ENCODE measurements around the gene IMPG2.

Gene IMPG2

DNA sequence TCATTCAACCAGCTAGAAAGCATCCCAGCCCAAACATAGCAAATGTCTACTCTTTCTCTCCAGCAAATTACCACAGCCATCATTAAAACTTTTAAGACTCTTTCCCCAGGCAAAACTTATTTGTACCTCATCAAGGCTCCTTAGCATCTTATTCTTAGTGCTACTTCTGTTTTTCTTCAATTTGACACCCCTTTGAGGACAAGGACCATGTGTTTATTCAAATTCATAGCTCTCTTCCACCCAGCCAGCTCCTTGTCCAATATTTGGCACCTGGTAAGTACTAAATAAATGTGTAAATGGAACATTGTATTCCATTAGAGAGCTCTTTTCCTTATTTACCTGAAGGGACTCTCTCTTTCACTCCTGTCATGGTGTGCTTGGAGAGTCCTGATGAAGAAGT lies 89.8 kb downstream of the IMPG2 start:
- DNase-seq = no peak

DNA sequence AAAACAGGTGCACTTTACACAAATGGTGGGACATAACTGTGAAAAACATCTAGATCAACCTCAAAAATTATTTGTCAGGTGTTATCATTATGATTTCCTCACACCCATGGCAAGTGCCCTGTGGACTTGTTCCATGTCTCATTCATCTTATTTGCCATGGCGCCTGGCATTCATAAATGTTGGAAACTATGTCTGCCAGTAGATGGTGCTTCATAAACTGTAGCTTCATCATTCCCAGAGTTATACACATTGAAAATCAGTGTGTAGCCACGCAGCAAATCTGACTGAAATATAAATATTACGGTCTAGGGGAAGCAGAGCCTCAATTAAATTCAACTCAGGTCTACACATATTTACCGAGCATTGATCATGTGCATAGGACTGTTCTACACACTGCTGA lies 90.7 kb downstream of the IMPG2 start:
- DNase-seq = no peak

DNA sequence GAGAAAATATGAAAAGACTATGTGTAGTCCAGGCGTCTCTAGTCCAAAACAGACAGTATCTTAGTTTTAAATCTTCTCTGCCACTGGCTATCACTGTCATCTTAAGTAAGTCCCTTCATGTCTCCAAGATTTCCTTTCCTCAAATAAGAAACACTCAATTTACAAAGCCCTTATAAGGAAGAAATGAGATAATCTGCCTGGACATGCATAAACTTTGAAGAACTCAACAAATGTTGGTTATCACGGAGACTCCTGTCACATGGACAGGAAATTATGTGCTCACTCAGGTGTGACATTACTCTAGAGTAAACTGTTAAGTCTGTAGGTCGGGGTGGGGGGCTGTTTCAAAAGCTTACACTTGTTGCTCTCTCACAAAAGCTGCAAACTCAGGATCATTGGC lies 91.9 kb downstream of the IMPG2 start:
- no peak for DNase-seq

DNA sequence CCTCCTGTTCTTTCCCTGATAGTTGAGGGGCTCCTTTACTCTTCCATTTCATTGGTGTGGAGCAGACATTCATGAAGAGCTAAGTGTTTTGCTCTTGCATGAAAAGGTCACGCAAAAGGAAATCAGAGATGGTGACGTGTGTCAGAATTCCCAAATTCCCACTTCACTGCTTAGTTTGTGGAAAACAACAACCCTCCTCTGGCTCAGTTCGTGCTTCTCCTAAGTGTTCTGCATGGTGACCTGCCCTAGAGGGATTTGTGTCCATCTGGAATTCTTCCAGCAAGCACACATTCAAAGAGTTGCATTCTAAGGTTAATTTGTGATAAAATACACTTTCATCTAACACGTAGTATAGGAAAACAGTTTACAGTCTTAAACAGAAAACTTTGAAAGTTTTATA lies 95.6 kb downstream of the IMPG2 start:
- DNase-seq = no peak

DNA sequence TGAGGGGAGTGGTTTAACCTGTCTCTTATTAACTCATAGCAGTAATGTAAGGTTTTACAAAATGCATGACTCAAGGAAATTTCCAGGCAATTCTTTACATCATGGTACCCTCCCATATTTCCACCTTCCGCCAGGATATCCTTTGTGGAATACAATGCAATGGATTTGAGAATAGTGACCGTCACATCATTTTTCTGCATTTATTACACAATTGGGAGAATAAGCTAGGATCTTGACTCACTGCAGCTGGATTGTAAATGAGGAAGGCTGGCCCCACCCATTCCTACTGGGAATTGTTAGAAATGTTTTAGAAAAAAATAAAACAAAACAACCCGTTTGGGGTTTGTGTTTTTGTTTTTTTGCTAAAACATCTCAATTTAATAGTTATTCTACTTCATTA lies 97.4 kb downstream of the IMPG2 start:
- DNase-seq = no peak

DNA sequence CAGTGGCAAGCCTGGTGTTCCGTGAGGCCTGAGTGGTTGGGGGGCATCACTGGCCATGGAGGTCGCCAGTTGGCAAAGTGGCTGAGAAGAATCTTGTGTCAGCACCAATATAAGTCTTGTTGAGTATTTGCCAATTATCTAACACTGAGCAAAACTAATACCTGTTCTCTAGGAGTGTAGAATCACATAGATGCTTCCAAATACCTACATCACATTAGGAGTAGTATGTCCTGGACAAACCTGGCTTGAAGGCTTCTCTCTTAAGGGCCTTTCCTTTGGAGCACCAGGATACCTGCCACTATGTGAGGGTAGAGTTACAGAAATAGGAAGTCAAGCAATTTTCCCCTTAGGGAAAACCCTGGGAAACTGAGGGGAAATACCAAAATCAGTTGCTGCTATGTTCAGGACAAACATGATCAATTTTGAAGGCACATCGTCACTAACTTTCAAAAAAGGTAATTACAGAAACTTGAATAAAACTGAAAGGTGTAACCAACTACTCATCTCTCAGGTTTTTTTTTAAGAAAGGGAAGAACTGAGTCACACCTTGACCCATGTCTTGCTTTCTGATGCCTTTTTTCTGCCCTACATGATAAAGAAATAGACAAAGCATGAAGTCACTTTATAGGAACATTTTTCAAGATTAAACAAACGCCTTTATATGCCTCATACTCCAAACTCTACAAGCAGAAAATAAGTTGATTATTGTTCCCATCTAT lies 100.4 kb downstream of the IMPG2 start:
- DNase-seq = peak in 1 of 3 donors; percentile 10

DNA sequence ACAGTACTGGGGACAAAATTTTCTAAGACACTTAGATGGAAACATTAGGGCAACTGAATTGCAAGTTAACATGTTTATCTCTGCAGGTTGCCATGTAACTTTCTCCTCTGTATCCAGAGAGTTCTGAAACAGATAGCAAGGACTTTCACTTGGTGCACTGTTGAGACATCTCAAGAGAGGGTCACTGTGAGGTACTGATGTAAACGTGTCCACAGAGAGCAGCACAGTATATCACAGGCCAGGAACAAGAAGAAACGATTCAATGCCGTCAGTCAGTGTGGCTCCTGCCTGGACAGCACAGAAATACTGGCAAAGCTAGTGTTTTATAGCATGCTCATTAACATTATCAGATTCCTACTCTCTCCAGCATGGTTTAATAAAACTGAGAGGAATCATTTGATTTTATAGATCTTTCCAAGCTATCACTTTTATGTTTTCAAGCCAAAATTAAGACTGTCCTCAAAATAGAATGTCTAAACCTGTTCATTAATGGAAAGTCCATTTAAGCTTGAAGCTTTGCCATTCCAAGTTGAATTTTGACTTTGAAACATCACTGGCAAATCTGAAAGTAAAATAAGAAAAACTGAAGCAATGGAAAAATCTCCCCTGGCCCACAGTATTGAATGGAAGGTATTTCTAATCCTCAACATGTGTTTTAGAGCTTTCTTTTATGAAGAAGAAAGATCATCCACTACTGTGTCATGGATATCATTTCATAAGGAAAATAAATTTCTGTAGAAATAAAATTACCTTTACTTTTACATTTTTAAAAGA lies 102.7 kb downstream of the IMPG2 start:
- DNase-seq = peak in 1 of 3 donors; percentile 16

DNA sequence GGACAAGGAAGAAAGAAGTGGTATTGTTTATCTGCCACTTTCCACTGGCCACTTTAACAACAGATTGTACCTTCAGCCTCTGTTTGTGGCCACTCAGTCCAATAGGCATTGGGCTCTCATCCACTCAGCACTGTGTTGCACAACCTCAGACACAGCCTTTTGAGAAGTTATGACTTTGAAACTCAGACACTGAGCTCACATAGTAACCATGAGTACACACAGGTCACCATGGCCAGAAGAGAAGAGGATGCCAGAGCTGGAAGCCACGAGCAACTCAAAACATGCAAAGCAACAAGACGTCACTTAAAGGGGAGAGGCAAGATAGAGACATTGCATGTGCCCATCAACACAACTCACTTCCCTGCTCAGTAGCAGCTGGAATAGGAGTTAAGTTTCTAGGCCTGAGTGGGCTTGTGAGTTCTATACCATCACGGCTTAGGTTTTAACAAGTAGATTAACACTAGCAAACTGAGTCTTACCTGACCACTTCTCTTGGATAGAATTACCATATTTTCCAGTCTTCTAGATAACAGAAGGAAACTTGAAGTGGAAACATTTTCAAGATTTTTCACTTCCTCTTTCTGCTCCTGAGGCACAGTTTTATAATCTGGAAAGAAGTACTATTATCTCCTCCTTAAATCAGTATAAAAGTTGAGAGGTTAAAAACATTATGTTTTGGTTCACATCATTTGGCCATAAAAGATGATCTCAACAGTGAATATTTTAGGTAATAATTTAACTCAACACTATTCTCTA lies 103.5 kb downstream of the IMPG2 start:
- peak; percentile 4 to 25 (median 17) for DNase-seq

DNA sequence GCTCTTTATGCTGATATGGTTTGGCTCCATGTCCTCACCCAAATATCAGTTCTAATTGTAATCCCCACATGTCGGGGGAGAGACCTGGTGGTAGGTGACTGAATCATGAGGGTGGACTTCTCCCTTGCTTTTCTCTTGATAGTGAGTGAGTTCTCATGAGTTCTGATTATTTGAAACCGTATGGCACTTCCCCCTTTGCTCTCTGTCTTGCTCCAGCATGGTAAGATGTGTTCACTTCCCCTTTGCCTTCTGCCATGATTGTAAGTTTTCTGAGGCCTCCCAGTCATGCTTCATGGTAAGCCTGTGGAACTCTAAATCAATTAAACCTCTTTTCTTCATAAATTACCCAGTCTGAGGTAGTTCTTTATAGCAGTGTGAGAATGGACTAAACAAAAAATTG lies 107.6 kb downstream of the IMPG2 start:
- DNase-seq = peak; percentile 18 to 31 (median 29)

DNA sequence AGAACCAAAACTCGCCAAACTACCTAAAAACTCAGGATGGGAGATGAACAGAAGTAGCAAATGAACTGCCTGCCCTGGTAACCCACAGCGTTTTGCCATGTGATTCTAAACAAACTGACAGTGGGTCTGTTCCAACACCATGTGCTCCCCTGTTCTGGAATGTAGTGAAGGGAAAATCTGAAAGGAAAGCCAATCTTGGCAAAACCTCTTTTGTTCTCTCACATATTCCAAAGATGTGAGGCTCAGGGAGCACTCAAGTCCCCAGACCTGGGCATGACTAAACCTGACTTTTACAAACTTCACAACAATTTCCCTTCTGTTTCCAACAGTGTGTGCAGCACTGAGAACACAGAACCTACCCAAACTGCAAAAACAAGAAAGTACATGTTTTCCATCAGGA lies 116.1 kb downstream of the IMPG2 start:
- no peak for DNase-seq

DNA sequence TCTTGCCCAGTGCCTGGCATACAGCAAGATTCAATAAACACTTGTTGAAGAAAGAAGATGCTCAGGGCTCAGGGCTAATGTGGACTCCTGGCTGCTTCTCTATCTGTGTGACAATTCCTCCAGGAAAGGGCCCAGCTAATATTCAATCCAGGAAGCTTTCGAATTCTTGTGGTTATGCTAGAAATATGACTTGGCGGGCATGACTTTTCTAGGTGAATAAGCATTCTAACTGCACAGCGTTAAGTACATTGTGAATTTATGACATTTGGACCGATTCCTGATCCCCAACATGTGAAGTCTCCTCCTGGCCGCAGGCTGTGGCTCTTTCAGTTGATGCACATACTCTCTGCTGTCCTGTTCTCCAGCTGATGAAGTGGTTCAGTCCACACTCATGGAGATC lies 117.0 kb downstream of the IMPG2 start:
- no peak for DNase-seq

DNA sequence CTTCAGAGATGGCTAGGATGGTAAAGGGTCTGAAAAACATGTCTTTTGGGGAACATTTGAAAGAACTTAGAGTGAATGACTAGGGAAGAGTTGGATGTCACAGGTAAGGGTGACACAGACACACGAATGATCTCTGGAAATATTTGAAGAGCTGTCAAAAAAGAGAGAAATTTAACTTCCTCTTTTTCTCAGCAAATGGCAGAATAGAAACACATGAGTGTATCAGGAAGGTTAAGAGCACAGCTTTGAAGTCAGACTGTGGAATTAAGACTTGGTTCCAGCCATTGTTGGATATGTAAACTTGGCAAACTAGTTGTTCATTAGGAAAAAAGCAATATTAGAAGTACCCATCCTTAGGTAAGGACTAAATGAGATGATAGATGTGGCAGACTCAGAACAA lies 117.7 kb downstream of the IMPG2 start:
- peak in 1 of 3 donors; percentile 7 for DNase-seq

DNA sequence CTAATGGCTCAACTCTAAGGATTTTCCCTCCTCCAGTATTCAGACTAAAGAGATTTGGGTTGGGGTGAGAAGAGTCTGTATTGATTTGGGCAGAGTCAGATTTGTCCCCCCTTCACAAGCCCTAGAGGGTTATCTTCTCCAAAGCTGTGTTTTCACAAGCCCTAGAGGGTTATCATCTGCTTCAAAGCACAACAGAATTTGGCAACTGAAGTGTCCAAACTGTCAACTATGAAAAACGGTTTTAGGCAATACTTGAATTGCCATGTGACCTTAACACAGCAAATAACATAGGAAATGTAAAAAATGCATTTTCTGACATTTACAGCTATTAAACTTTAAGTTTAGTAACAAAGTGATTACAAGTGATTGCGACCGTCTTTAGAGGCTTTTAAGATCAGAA lies 119.9 kb downstream of the IMPG2 start:
- no peak for DNase-seq

DNA sequence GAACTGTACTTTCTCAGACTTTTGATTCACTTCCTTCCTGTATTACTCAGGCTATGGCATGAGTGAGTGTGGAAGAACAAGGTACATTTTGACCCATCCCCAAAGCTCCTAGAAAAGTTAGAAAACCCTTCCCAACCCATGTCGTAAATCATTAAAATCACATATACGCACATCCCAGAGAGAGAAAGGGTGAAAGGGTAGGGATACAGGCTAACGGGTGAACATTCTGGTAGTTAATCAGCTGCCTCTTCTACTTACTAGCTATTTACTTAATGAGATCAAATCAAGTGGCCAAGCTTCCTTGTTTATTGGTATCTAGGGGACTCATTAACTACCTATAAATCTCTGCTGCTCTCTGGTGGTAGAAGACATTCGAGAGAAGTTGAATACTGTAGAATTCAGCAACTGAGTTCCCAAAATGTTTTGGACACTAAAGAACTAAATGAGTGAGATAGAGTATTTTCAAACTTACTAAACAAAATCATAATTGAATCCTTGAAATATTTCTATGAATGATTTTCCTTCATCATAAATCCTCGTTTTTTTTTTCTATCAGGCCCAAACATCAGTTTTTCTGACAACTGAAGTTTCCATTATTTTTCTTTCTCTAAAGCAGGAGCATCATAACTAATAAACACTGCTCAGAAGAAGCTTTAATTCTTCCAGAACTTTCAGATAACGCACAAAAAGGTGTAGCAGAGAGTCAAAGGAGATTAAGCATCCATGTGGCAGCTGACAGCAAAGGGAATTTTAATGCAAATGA lies 124.2 kb downstream of the IMPG2 start:
- peak; percentile 49 to 62 (median 57) for DNase-seq

DNA sequence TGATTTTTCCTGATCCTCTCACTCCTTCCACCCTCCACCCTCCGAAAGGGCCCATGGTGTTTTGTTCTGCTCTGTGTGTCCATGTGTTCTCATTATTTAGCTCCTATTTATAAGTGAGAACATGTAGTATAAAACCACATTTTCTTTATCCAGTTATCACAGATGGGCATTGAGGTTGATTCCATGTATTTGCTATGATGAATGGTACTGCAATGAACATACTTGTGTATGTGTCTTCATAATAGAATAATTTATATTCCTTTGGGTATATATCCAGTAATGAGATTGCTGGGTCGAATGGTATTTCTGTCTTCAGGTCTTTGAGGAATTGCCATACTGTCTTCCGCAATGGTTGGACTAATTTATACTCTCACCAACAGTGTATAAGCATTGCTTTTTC lies 126.0 kb downstream of the IMPG2 start:
- DNase-seq = no peak

DNA sequence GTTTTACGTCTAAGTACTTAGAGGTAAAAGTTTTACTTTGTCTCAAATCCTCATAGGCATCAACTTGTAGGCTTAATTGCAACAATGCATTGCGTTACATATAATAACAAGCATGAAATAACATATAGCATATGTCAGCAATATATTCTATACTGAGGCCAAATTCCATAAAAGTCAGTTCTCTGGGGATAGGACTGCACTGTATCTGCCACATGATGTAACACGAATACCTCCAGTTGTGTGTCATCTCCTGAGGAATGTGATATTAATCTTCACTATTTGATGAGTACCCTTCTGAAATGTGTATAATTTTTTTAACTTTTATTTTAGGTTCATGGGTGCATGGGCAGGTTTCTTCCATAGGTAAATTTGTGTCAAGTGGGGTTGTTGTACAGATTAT lies 126.4 kb downstream of the IMPG2 start:
- DNase-seq = no peak

DNA sequence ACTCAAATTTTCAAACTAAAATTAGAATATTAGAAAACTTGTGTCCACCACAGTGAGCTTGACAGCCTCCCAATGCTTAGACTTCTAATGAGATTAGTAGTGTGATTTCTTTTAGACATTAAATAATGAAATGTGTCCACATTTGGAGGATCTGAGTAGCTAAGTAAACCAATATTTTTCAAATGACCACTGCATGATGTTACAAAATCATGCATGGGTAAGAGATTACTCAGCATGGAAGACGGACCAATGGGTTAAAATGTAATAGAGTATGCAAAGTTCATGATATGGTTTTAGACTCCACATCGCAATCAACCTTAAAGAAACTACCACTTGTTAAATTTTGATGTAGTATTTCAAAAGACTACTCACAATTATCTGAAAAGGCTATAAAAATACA lies 130.6 kb downstream of the IMPG2 start:
- no peak for DNase-seq

DNA sequence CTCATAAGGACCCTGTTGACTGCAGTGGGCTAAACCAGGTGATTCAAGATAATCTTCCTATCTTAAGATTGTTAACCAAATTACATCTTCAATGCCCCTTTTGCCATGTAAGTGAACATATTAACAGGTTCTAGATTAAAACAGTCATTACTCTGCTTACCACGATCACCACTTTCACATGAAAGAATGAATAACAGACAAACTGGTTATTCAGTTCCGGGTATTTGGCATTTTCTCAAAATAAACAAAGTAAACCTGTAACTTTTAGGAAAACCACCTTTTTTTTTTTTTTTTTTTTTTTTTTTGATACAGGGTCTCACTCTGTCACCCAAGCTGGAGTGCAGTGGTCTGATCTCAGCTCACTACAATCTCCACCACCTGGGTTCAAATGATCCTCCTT lies 131.2 kb downstream of the IMPG2 start:
- no peak for DNase-seq

DNA sequence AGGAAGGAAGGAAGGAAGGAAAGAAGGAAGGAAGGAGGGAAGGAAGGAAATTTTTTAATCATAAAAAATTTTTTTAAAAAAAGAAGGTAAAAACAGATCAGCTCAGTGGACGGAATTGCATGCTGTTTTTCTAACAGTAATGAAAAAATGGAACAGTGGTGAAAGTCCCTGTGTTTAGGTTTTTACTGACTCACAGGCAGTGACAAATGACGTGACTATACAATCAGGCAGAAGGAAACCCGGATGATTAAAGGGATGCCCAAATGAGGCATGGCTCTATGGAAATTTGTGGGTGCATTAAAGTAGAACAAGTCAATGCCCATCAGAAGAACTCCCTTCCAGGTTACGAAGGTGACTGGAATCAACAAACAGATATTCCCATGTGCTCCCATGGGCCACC lies 135.0 kb downstream of the IMPG2 start:
- no peak for DNase-seq

DNA sequence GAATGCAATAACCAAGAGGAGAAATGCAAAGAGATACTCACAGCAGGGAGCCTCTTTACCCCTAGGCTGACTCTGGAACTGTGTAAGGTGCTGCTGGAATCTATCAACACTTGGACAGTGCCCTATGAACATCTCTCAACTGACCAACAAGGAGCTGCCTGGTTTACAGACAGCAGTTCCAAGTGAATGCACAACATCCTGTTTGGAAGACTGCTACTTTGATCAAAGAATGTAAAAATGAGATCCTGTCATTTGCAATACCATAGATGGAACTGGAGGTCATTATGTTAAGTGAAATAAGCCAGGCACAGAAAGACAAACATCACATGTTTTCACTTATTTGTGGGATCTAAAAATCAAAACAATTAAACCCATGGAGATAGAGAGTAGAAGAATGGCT lies 136.3 kb downstream of the IMPG2 start:
- no peak for DNase-seq

DNA sequence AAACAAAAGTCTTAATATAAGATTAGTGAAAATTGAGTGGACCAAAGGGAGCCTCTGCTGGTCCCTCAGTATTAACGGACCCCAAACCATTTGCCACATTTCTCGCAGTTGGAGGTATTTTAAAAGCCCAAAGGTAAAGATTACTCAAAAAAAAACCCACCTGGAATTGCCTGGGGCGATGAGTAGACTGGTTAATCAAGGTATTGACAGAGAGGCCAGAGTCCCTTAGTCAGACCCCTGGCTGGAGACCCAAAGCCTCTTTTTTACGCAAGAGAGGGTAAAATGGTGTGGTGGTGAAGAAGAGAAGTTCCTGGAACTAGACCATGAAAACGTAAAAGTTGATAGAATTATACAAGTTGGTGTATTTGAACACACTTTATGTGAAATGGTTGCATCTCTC lies 137.2 kb downstream of the IMPG2 start:
- no peak for DNase-seq

DNA sequence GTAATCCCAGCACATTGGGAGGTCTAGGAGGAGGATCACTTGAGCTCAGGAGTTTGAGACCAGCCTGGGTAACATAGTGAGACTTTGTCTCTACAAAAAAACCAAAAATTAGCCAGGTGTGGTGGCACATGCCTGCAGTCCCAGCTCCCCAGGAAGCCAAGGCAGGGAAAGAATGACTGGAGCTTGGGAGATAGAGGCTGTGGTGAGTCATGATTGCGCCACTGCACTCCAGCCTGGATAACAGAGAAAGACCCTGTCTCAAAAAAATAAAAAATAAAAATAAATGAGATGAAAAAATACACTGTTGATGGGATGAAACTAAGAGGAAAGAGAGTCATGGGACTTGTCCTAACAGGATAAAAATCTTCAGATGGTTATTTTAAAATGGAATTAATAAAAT lies 137.6 kb downstream of the IMPG2 start:
- no peak for DNase-seq

DNA sequence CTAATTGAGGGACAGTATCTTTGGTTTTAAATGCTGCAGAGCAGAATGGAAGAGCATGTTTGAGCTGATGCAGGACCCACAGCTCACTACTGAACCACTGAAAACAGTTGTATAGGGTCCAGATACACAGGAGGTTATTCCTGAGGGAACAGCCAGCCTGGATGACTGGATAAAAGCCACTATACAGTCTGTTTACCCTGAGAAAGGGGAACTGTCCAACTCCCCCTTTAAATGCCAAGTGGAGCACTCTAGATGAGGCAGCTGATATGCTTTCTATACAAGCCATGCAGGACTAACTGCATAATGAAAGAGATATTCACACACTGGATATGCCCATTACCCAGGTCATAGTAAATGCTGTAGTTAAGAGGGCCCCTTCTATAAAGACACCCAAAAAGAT lies 138.6 kb downstream of the IMPG2 start:
- DNase-seq = no peak
